PFSK-1 (cell line): ENCODE data around the gene SFTPB.

ENCODE experiments used
- FOXP2 ChIP-seq: optimal IDR thresholded peaks from 2 replicates; pipeline ENCODE3; 2011; ENCODE audit warnings: borderline replicate concordance, control low read depth, inconsistent platforms; ENCODE audit not compliant: insufficient read depth; ENCODE audit errors: extremely low read length, extremely low read depth
- POLR2AphosphoS5 ChIP-seq: IDR thresholded peaks from 2 replicates; pipeline ENCODE4 v1.6.1; 2012; ENCODE audit warnings: low read depth, mild to moderate bottlenecking, control low read depth, low read length, moderate library complexity
- REST ChIP-seq, 2 experiments: IDR thresholded peaks; 2 replicates each; pipeline versions ENCODE4 v1.6.1 to v1.8.0; 2011 to 2012; ENCODE audit warnings: low read depth in 2 of 2, low read length in 2 of 2, control low read depth in 1 of 2, inconsistent platforms in 1 of 2, mild to moderate bottlenecking in 1 of 2, moderate library complexity in 1 of 2; ENCODE audit not compliant: insufficient read depth in 1 of 2
- SIN3A ChIP-seq: IDR thresholded peaks from 2 replicates; pipeline ENCODE4 v1.6.1; 2012; ENCODE audit warnings: mild to moderate bottlenecking, low read length, moderate library complexity, borderline replicate concordance; ENCODE audit not compliant: insufficient read depth
- TAF1 ChIP-seq: IDR thresholded peaks from 2 replicates; pipeline ENCODE4 v1.6.1; 2012; ENCODE audit warnings: low read length, control low read depth, borderline replicate concordance; ENCODE audit not compliant: insufficient read depth

- TF ChIP-seq REST (IDR thresholded peaks at IDR 0.05; ENCODE audit: insufficient read depth in 1 of 2, low read depth in 2 of 2, low read length in 2 of 2), result no peak
- no peak for TF ChIP-seq POLR2AphosphoS5
- no peak for TF ChIP-seq TAF1
- TF ChIP-seq SIN3A, result no peak
- no peak for TF ChIP-seq FOXP2
These were observed 36.7 kb downstream of the SFTPB start for GRCh38 chr2:85631316-85631715.
